Natural killer cell (primary cell): ENCODE results near the gene TRIM38. TPM values are rescaled to one million over a fixed set of nuclear protein-coding genes. Genes with fewer than 3 reads are reported as not detected.
A peak's percentile ranks its signal among the peaks of the same experiment; 100 is the strongest.

Experiments
- ATAC-seq, 3 donors: fragments of 150-1000 bp in 2 of 3; fragments of 200-7000 bp in 1 of 3; cut with Tn5 transposase; 1 replicate in 1 of 3; 2 replicates in 2 of 3; pipeline ENCODE4 v1.10.0; 2021; ENCODE audit warnings: mild to moderate bottlenecking in 2 of 3, moderate library complexity in 2 of 3
- DNase-seq, 2 donors: peaks; one replicate each; pipeline versions ENCODE4 v3.0.0 to v3.0.0-alpha.2; 2013 to 2021; ENCODE audit warnings: mixed read lengths in 1 of 2
- H3K27ac ChIP-seq: one replicate; pipeline ENCODE4 v1.5.1; 2013; ENCODE audit warnings: mild to moderate bottlenecking, low read length
- H3K27me3 ChIP-seq: one replicate; pipeline ENCODE4 v1.6.1; 2013; ENCODE audit warnings: low read length; ENCODE audit not compliant: control insufficient read depth, insufficient read depth
- H3K36me3 ChIP-seq: one replicate; pipeline ENCODE4 v1.6.1; 2013; ENCODE audit warnings: low read length; ENCODE audit not compliant: control insufficient read depth, insufficient read depth
- H3K4me1 ChIP-seq: one replicate; pipeline ENCODE4 v1.6.1; 2013; ENCODE audit warnings: low read length; ENCODE audit not compliant: control insufficient read depth, insufficient read depth
- H3K4me3 ChIP-seq: one replicate; pipeline ENCODE4 v1.5.1; 2013; ENCODE audit warnings: low read length
- H3K9me3 ChIP-seq: one replicate; pipeline ENCODE4 v1.6.1; 2013; ENCODE audit warnings: low read length; ENCODE audit not compliant: control insufficient read depth, insufficient read depth
- H3K27ac Mint-ChIP-seq, 2 donors: one replicate each; pipeline ENCODE4 v1.8.0; 2022; ENCODE audit warnings: mild to moderate bottlenecking in 2 of 2, mixed read lengths in 2 of 2, moderate library complexity in 1 of 2
- H3K27me3 Mint-ChIP-seq, 2 donors: one replicate each; pipeline ENCODE4 v1.8.0; 2022; ENCODE audit warnings: low read depth in 2 of 2, mixed read lengths in 2 of 2
- H3K36me3 Mint-ChIP-seq: one replicate; pipeline ENCODE4 v1.8.0; 2022; ENCODE audit warnings: mixed read lengths
- H3K4me1 Mint-ChIP-seq, 2 donors: one replicate each; pipeline ENCODE4 v1.8.0; 2022; ENCODE audit warnings: mixed read lengths in 2 of 2
- H3K4me3 Mint-ChIP-seq: one replicate; pipeline ENCODE4 v1.8.0; 2022; ENCODE audit warnings: mild to moderate bottlenecking, moderate library complexity, mixed read lengths
- H3K9me3 Mint-ChIP-seq, 2 donors: one replicate each; pipeline ENCODE4 v1.8.0; 2022; ENCODE audit warnings: mixed read lengths in 2 of 2
- WGBS: methylation state at CpG from one replicate; pipeline ENCODE4 v1.1.7; 2013; ENCODE audit warnings: missing lambda C conversion rate; ENCODE audit not compliant: insufficient coverage; 5-methylcytosine and 5-hydroxymethylcytosine counted together
- intact Hi-C: fragments of 100-400 bp; cut with micrococcal nuclease; formaldehyde crosslinking; loops from one replicate; pipeline ENCODE4 v1.14.2; 2022
- total RNA-seq, 4 donors: library from RNA; stranded (reverse); fragments of 120-200 nt in 1 of 4; gene quantifications; one replicate each; pipeline versions ENCODE4 v1.2.3 to v1.2.4, GENCODE V29; 2013 to 2022
- TF ChIP-seq, protein P1 (sequence below): fragments of 200-600 bp; IDR thresholded peaks from one replicate; pipeline ENCODE4 v1.8.0; 2022; ENCODE audit warnings: antibody characterized with exemption

Gene TRIM38
- total RNA-seq, 3 donors from 2014 or later (not counting 1 experiment from before 2014, with no cell fraction given), result 25.5 to 30.5 (median 27.1) TPM

GRCh38 chr6:25939593-25939992, 23.0 kb upstream of the TRIM38 start:
- 89% methylated on average over 1 of the region's 2 CpGs for WGBS
- H3K27ac ChIP-seq, result no peak overlapping the region
- Mint-ChIP-seq H3K27ac (no peak overlapping the region), H3K27me3 (peaks cover 8 to 47% of the 10 kb centered on the region in 2 donors), H3K4me3 (no peak overlapping the region), H3K36me3 (no peaks in the 10 kb centered on the region), H3K9me3 (no peaks in the 10 kb centered on the region), H3K4me1 (no peaks in the 10 kb centered on the region)
- ATAC-seq, result no peak
- no peak overlapping the region for H3K4me3 ChIP-seq
- intact Hi-C loops, result no loop called here
- TF ChIP-seq, protein P1, sequence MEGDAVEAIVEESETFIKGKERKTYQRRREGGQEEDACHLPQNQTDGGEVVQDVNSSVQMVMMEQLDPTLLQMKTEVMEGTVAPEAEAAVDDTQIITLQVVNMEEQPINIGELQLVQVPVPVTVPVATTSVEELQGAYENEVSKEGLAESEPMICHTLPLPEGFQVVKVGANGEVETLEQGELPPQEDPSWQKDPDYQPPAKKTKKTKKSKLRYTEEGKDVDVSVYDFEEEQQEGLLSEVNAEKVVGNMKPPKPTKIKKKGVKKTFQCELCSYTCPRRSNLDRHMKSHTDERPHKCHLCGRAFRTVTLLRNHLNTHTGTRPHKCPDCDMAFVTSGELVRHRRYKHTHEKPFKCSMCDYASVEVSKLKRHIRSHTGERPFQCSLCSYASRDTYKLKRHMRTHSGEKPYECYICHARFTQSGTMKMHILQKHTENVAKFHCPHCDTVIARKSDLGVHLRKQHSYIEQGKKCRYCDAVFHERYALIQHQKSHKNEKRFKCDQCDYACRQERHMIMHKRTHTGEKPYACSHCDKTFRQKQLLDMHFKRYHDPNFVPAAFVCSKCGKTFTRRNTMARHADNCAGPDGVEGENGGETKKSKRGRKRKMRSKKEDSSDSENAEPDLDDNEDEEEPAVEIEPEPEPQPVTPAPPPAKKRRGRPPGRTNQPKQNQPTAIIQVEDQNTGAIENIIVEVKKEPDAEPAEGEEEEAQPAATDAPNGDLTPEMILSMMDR, result no peak
- H3K36me3 ChIP-seq, result no peaks in the 10 kb centered on the region
- H3K4me1 ChIP-seq, result no peaks in the 10 kb centered on the region
- no peaks in the 10 kb centered on the region for H3K9me3 ChIP-seq
- no peaks in the 10 kb centered on the region for H3K27me3 ChIP-seq
- no peak for DNase-seq

DNA sequence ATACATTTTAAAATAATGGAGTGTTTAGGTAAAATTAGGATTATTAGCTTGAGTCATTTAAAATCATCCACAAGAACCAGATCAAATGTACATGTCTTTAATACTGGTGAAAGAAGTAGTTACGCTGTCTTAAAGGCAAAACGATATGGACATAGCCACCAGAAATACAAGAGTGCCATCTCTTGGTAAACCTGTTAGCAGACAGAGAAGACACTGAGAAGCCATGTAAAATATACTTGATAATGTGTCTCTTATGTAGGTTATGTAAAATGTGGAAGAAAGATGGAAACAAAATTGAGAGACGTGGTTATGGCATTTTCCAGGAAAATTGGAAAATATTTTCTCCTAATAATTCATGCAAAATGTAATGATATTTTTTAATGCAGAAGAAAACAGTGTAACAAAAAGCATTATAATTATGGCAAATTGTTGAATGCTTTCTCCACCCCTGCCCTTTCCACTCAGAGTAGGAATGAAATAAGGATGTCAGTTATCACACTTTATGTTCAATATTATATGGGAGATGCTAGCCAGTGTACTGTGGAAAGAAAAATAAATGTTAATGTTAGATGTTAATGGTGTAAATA, 19.9 kb upstream of the TRIM38 start:
- DNase-seq (peak in 1 of 2 donors; percentile 67), ATAC-seq (peak in 2 of 3 donors; percentile 31 to 62)
- H3K4me3 Mint-ChIP-seq, result no peak overlapping the region
- Histone ChIP-seq H3K4me1 (no peaks in the 10 kb centered on the region), H3K27ac (no peak overlapping the region), H3K27me3 (no peaks in the 10 kb centered on the region), H3K4me3 (no peak overlapping the region), H3K36me3 (no peaks in the 10 kb centered on the region), H3K9me3 (no peaks in the 10 kb centered on the region)
- no peak overlapping the region for H3K27ac Mint-ChIP-seq
- TF ChIP-seq, protein P1, result peak; percentile 41
- 43% methylated on average over 2 of the region's 3 CpGs for WGBS
- intact Hi-C loops, result loop anchor here (1.0 kb wide), 2 partner anchors 154 to 222 kb away; no protein-coding TSS in a partner anchor
- H3K36me3 Mint-ChIP-seq, result no peaks in the 10 kb centered on the region
- H3K9me3 Mint-ChIP-seq, result no peaks in the 10 kb centered on the region
- peaks cover 5 to 6% of the 10 kb centered on the region in 2 donors for H3K4me1 Mint-ChIP-seq
- peaks cover 12 to 35% of the 10 kb centered on the region in 2 donors for H3K27me3 Mint-ChIP-seq

GRCh38 chr6:25943887-25944286, 18.7 kb upstream of the TRIM38 start:
- intact Hi-C loops, result no loop called here
- Mint-ChIP-seq H3K4me1 (peaks cover 5 to 6% of the 10 kb centered on the region in 2 donors), H3K36me3 (no peaks in the 10 kb centered on the region), H3K27ac (no peak overlapping the region), H3K4me3 (no peak overlapping the region), H3K9me3 (no peaks in the 10 kb centered on the region), H3K27me3 (peaks cover 12 to 29% of the 10 kb centered on the region in 2 donors)
- no peak for DNase-seq
- Histone ChIP-seq H3K27me3 (no peaks in the 10 kb centered on the region), H3K4me1 (no peaks in the 10 kb centered on the region), H3K36me3 (no peaks in the 10 kb centered on the region), H3K4me3 (no peak overlapping the region), H3K9me3 (no peaks in the 10 kb centered on the region), H3K27ac (no peak overlapping the region)
- ATAC-seq, result no peak
- TF ChIP-seq, protein P1, result no peak
- no CpG with 5 or more reads among the region's 1 CpG for WGBS
